ENCODE measurements around the gene GTF2H2C. TPM values are rescaled to one million over a fixed set of nuclear protein-coding genes. Genes with fewer than 3 reads are reported as not detected.

The GTF2H2C gene
- total and polyA plus RNA-seq, 2 of the 4 experiments (the other 2 are of a cell fraction), result 16.9 to 32.8 TPM

GRCh38 chr5:69516769-69517168, 43.2 kb upstream of the GTF2H2C start:
- Histone ChIP-seq H2AK5ac (ENCODE audit: low read depth, low read length) (peak overlapping the region; percentile 21; the same call in 1 of the 2 replicates), H2AFZ (replicated peaks; ENCODE audit: low read length, poor library complexity) (no peak overlapping the region), H3K14ac (replicated peaks; ENCODE audit: low read depth, low read length) (no peak overlapping the region), H3K56ac (ENCODE audit: extremely low read depth, insufficient read depth, low read length) (no peak overlapping the region), H3K79me1 (ENCODE audit: low read depth in 1 of 2, low read length in 2 of 2) (no peaks in the 10 kb centered on the region), H3K27ac (ENCODE audit: insufficient read depth, low read length) (no peak overlapping the region), H2BK20ac (ENCODE audit: low read depth, low read length) (no peak overlapping the region), H3K9ac (ENCODE audit: low read depth, low read length) (no peak overlapping the region), H2BK5ac (ENCODE audit: low read depth, low read length, poor library complexity, severe bottlenecking) (no peak overlapping the region), H3K9me3 (ENCODE audit: control insufficient read depth, insufficient read depth, low read length) (no peaks in the 10 kb centered on the region), H3K4ac (ENCODE audit: low read depth, low read length) (0 out of 2 replicates have a peak overlapping the region, but pooled peaks have one; percentile 23), H3K4me1 (ENCODE audit: control insufficient read depth, insufficient read depth, low read length) (peaks cover 11% of the 10 kb centered on the region), H4K91ac (ENCODE audit: insufficient read depth, low read depth, low read length) (no peak overlapping the region), H3K9me1 (ENCODE audit: insufficient read depth, low read length) (no peaks in the 10 kb centered on the region), H3K4me3 (ENCODE audit: insufficient read depth, low read depth, low read length) (no peak overlapping the region), H3K4me2 (ENCODE audit: low read depth, low read length) (no peak overlapping the region), H2BK15ac (ENCODE audit: low read depth, low read length) (no peak overlapping the region; the same call in 2 of the 3 replicates), H2AK9ac (replicated peaks; ENCODE audit: low read depth, low read length, poor library complexity) (no peak overlapping the region), H2BK120ac (ENCODE audit: low read depth, low read length) (no peak overlapping the region), H3K36me3 (ENCODE audit: control insufficient read depth, insufficient read depth, low read length) (no peaks in the 10 kb centered on the region), H4K20me1 (ENCODE audit: insufficient read depth, low read length) (no peaks in the 10 kb centered on the region), H4K5ac (ENCODE audit: low read depth, low read length) (no peak overlapping the region), H4K8ac (ENCODE audit: low read depth in 2 of 2, low read length in 2 of 2) (no peak overlapping the region), H3K27me3 (ENCODE audit: control insufficient read depth, insufficient read depth, low read length) (no peaks in the 10 kb centered on the region), H3K23ac (ENCODE audit: low read depth, low read length) (no peak overlapping the region), H3K18ac (ENCODE audit: low read depth, low read length) (no peak overlapping the region; the same call in 1 of the 2 replicates)
- intact Hi-C loops (cut with micrococcal nuclease) (no loop called here), dilution Hi-C loops (cut with HindIII; ENCODE audit: low sequenced_read_pairs, unreplicated experiment) (no loop called here), in situ Hi-C loops (cut with MboI; ENCODE audit: low sequenced_read_pairs) (no loop called here)
- ATAC-seq (ENCODE audit: low read depth) (no peak), DNase-seq (no peak)
- BruUV-seq (replicated peaks), result no TSS peak
- ChIA-PET CTCF (interaction anchor here (0.9 to 1.0 kb wide), 2 partner anchors 11 to 20 kb away, joined by 3 to 7 read pairs; no protein-coding TSS in a partner anchor), POLR2A (ENCODE audit: unreplicated experiment) (no interaction called here)
- WGBS, 2 experiments (ENCODE audit: extremely low coverage in 2 of 2, insufficient read length in 1 of 2), result no CpG with 5 or more reads among the region's 1 CpG
- TF ChIP-seq MAZ (IDR thresholded peaks at IDR 0.05; ENCODE audit: borderline replicate concordance, low read depth, low read length), result no peak
- no peak for TF ChIP-seq MAFK (IDR thresholded peaks at IDR 0.05; ENCODE audit: low read depth, low read length)
- no peak for TF ChIP-seq ELK1 (IDR thresholded peaks at IDR 0.05; ENCODE audit: borderline replicate concordance, low read depth, low read length)
- TF ChIP-seq RAD21 (IDR thresholded peaks at IDR 0.05; ENCODE audit: low read length), result no peak
- no peak for TF ChIP-seq NFE2L2 (IDR thresholded peaks at IDR 0.05; ENCODE audit: low read depth, low read length)
- no peak for TF ChIP-seq FOS (IDR thresholded peaks at IDR 0.05; ENCODE audit: low read depth, low read length)
- no peak for TF ChIP-seq USF2 (IDR thresholded peaks at IDR 0.05; ENCODE audit: low read depth, low read length)
- TF ChIP-seq RFX5 (IDR thresholded peaks at IDR 0.05; ENCODE audit: low read depth, low read length), result no peak
- TF ChIP-seq CEBPB (IDR thresholded peaks at IDR 0.05; ENCODE audit: low read depth, low read length), result no peak
- no peak for TF ChIP-seq RCOR1 (IDR thresholded peaks at IDR 0.05; ENCODE audit: insufficient replicate concordance, low read length)

All from IMR-90 (cell line).